GM04503 (cell line): ENCODE results near the gene KRTAP20-2.

ENCODE experiments used
- DNase-seq: peaks from one replicate; pipeline ENCODE4 v3.0.0-alpha.2; 2012; ENCODE audit warnings: low read depth

KRTAP20-2 gene

DNA sequence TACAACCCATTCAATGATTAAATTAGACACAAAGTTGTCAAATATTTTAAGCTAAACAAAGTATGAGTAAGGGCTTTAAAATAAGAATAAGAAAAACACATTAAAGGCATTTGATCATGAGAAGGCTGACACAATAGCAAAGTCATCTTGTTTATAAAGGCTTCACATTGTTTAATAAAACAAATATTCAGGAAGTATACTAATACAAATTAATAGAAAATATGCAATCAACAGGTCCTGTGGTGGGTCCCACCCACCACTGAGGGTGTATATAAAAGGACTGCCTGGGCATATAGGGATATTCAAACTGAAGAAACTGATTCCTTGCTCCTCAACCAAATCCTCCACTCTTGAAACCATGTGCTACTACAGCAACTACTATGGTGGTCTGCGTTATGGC, at the start of gene KRTAP20-2:
Gene KRTAP20-2, plus strand, starts transcription at position 301 of the 400 bp plus-strand sequence. Its CDS starts 58 bp downstream, at position 359.
- no peak for DNase-seq

DNA sequence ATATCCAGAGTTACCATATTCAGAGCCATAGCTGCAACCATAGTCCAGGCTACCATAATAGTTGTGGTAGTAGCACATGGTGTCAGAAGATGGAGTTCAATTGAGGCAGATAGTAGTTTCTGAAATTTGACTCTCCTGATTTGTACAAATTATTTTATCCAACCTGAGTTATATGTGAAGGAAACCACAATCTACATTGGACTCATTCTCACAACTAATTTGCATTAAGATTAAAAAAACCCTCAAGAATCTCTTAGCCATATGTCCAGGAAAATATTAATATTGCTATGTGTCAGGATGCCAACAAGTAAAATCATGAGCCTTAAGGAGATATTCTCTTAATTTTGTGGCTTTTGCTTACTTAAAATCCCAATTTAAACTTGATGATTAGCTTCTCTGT, 44.7 kb upstream of the KRTAP20-2 start, which contains the start of gene KRTAP22-2:
Gene KRTAP22-2, minus strand, starts transcription at position 101 of the 400 bp plus-strand sequence.
- DNase-seq = no peak

DNA sequence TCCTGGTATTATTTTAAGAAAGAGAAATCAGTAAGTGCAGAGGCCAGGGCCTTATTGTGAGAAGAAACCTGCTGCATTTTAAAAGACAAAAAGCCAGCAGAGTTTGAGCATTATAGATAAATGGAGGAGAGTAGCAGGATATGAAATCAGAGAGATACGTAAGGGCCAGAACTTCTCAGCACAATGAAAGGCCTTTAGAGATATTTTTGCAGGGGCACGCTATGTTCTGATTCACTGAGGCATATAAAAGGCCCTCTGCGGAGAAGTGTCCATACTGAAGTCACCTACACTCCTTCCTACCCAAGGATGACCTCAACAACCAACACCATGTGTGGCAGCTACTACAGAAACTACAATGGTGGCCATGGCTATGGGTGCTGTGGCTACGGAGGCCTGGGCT, 42.9 kb upstream of the KRTAP20-2 start, which contains the start of gene KRTAP6-3:
Gene KRTAP6-3, plus strand, starts transcription at position 301 of the 400 bp plus-strand sequence. Its CDS starts 6 bp downstream, at position 307.
- no peak for DNase-seq

DNA sequence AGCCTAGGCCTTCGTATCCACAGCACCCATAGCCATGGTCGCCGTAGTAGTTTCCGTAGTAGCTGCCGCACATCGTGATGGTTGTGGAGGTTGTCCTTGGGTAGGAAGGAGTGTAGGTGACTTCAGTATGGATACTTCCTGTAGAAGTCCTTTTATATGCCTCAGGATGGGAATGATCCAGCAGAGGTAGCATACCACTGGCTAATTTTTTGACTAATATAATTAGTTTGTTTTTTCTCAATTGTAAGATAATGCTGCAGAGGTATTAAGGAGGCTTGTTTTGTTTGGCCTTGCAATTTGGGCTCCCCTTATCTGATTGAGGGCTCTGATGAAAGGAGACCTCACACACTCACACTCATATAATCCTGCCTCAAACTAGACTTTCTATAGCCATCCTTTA, 36.2 kb upstream of the KRTAP20-2 start, which contains the start of gene KRTAP6-2:
Gene KRTAP6-2, minus strand, starts transcription at position 101 of the 400 bp plus-strand sequence. Its CDS starts 28 bp downstream, at position 73.
- no peak for DNase-seq

DNA sequence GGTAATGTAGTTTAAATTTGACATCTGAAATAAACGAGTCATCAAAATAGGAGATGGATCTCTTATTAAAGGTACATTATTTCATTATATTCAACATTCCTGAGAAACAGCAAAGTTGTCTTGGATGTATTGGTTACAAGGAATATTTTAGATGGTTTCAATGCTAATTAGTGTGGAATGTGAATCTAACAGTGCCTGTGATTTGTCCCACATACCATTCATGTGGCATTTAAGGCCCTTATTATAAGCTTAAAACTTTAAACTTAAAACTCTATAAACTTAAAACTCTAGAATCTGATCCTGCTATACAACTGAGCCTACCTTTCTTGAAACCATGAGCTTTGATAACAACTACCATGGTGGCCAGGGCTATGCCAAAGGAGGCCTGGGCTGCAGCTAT, 34.2 kb upstream of the KRTAP20-2 start, which contains the start of gene KRTAP22-1:
Gene KRTAP22-1, plus strand, starts transcription at position 301 of the 400 bp plus-strand sequence.
- DNase-seq = no peak

DNA sequence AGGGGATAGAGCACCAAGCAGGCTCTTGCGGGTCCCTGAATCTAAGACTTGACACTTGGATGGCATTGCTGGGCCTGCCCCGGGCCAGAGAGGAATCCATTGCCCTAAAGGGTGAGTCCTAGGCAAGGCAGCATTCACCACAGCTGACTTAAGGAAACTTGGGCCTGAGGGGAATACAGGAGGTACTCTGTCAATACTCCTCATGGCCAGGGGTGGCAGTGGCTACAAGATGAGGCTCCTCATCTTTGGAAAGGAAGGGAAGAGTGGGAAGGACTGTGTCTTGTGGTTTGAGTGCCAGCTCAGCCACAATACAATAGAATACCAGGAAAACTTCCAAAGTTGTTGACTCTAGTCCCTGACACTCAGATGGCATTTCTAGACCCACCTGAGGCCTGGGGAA, 29.0 kb upstream of the KRTAP20-2 start:
- no peak for DNase-seq

GRCh38 chr21:30612132-30612531, 22.9 kb upstream of the KRTAP20-2 start:
- no peak for DNase-seq

DNA sequence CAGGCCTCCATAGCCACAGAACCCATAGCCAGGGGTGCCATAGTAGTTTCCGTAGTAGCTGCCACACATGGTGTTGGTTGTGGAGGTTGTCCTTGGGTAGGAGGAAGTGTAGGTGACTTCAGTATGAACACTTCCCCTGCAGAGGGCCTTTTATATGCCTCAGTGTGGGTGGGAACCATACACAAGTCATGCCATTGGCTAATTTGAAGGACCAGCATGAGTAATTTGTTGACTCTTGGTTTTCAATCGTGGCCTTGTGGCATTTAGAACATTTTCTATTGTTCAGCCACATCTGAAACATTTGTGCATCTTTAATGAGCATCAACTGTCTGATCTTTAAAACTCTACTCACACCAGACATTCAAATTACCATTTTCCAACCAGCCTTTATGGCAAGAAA, 21.2 kb upstream of the KRTAP20-2 start, which contains the start of gene KRTAP6-1:
Gene KRTAP6-1, minus strand, starts transcription at position 95 of the 400 bp plus-strand sequence. Its CDS starts 26 bp downstream, at position 69.
- DNase-seq = no peak

- DNase-seq = no peak
These were observed 19.8 kb upstream of the KRTAP20-2 start for GRCh38 chr21:30615199-30615598.

DNA sequence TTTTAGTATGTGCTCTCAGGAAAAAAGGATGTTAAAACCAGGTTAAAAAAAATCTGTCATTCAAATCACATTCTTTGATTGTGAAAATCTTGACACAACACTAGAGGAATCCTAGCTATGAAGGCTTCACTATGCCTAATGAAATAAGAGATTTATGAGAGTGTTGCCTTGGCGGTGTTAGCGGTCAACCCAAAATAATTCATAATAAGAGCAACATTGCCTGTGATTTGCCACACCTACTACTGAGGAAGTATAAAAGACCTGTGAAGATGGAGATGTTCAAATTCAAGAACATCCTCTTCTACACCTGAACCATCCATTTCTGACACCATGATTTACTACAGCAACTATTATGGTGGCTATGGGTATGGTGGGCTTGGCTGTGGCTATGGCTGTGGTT, 18.9 kb upstream of the KRTAP20-2 start, which contains the start of gene KRTAP20-1:
Gene KRTAP20-1, plus strand, starts transcription at position 301 of the 400 bp plus-strand sequence. Its CDS starts 30 bp downstream, at position 331.
- no peak for DNase-seq

GRCh38 chr21:30620080-30620479, 14.9 kb upstream of the KRTAP20-2 start:
- no peak for DNase-seq

DNA sequence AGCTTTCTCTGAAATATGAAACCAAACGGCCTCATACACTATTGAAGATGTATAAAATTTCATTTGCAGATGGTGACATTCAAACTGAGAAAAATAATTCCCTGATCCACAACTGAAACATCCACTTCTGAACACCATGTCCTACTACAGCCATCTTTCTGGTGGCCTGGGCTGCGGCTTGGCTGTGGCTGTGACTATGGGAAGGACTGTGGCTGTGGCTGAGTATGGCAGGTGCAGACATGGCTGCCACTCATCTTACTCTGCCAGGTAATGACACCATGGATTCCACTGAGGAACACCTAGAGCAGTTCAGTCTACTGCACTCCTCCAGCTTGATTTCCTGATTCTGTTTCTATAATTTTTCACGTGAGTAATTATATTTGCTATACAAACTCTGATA, 14.5 kb upstream of the KRTAP20-2 start, which contains the start of gene KRTAP20-4:
Gene KRTAP20-4, plus strand, starts transcription at position 106 of the 400 bp plus-strand sequence.
- no peak for DNase-seq

- no peak for DNase-seq
These were observed 11.6 kb upstream of the KRTAP20-2 start for GRCh38 chr21:30623362-30623761.

- DNase-seq = no peak
These were observed 9.4 kb upstream of the KRTAP20-2 start for GRCh38 chr21:30625449-30626165.

DNA sequence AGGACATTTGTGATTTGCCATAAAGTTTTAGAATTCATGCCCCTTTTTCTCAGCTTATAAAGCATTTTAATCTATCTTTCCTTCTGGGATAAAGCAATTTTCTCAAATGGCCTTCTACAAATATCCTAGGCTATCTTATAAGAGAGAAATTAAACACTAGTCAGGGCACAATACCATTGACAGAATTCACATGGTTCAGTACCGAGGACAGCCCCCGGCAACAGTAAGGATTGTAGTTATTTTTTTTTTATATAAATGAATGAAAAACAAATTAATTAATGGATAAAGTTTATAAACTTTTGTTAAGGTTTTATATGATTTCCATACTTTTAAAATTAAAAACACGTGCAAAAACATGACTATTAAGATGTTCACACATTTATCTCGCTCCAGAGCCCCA, 6.9 kb upstream of the KRTAP20-2 start:
- DNase-seq = no peak

DNA sequence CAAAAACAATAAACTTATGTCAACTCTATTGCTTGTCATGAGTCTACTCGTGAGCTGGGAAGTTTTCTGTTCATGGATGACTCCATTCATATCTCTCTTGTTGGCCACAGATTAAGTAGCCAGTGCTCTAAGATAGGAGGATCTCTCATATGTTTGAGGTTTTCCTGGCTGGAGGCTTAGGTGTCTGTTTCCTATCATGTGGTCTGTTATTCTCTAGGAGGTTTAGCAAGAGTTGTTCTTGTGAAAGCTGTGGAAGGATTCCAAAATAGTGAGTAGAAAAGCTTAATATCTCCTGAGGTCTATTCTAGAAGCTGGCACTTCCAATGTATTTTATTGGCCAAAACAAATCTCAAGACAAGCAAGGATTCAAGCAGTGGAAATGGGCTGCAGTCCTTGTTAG, 5.8 kb upstream of the KRTAP20-2 start:
- DNase-seq = no peak

DNA sequence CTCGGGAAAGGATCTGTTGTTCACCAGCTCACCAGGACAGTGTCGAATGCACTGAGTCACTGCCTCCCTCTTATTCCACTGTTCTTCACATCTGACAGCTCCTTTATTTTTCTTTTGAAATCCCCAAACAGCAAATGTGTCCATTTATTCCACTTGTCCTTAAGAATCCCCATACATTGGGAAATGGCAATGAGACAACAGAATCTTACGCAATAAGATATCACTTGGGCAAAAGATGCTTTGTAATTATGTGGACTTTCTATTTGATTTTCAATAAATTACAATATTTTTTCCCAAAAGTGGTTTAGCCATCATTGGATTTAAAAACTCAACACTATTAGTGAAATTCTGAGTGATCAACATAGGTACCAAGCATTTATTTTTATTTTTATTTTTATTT, 3.7 kb downstream of the KRTAP20-2 start:
- no peak for DNase-seq

GRCh38 chr21:30642564-30642963, 7.6 kb downstream of the KRTAP20-2 start, which contains the start of gene KRTAP20-3:
KRTAP20-3 (plus strand) TSS chr21:30642864.
- DNase-seq = no peak

GRCh38 chr21:30646904-30647414, 12.0 kb downstream of the KRTAP20-2 start:
- DNase-seq = no peak

GRCh38 chr21:30652891-30653290, 17.9 kb downstream of the KRTAP20-2 start:
- DNase-seq = no peak

- no peak for DNase-seq
These were observed 33.8 kb downstream of the KRTAP20-2 start for GRCh38 chr21:30668776-30669175.

GRCh38 chr21:30672985-30673650, 38.1 kb downstream of the KRTAP20-2 start:
- DNase-seq = no peak
